Vagina (tissue), 2 donors: ENCODE measurements around the gene PFN4. TPM values are rescaled to one million over a fixed set of nuclear protein-coding genes. Genes with fewer than 3 reads are reported as not detected.
"Not testable (repeated sequence)": the region's sequence is repeated elsewhere in the genome, so short reads cannot be mapped to it uniquely, and the experiment has no call there.

Source experiments
- DNase-seq, 2 donors: peaks; one replicate each; pipeline ENCODE4 v3.0.0-alpha.2; 2017; ENCODE audit errors: extremely low spot score in 2 of 2
- H3K27ac ChIP-seq: fragments of 200-600 bp; sonication (generic); one replicate; pipeline ENCODE4 v1.5.1; 2019
- H3K27me3 ChIP-seq: fragments of 200-600 bp; sonication (generic); one replicate; pipeline ENCODE4 v1.5.1; 2019
- H3K36me3 ChIP-seq, 2 donors: fragments of 200-600 bp; sonication (generic); one replicate each; pipeline ENCODE4 v1.5.1; 2017 to 2019
- H3K4me1 ChIP-seq: fragments of 200-600 bp; sonication (generic); one replicate; pipeline ENCODE4 v1.5.1; 2019
- H3K4me3 ChIP-seq, 2 donors: fragments of 200-600 bp; sonication (generic); 1 replicate in 1 of 2; 2 replicates in 1 of 2; pipeline ENCODE4 v1.5.1; 2016 to 2019
- H3K9me3 ChIP-seq: fragments of 200-600 bp; sonication (generic); one replicate; pipeline ENCODE4 v1.5.1; 2019
- POLR2A ChIP-seq, 2 donors: fragments of 450-650 bp; IDR thresholded peaks; one replicate each; pipeline ENCODE4 v1.6.1; 2017; ENCODE audit warnings: antibody characterized with exemption in 2 of 2, mild to moderate bottlenecking in 2 of 2, moderate library complexity in 2 of 2
- POLR2AphosphoS5 ChIP-seq, 2 donors: sonication (generic); formaldehyde crosslinking; IDR thresholded peaks; one replicate each; pipeline ENCODE4 v1.9.0; 2017; ENCODE audit warnings: antibody characterized with exemption in 2 of 2, mild to moderate bottlenecking in 2 of 2, low read depth in 1 of 2; ENCODE audit not compliant: insufficient read depth in 1 of 2
- intact Hi-C: fragments of 100-400 bp; cut with DNase I; formaldehyde crosslinking; loops from one replicate; pipeline ENCODE4 v1.15.1; 2023
- total RNA-seq: library from RNA; depleted of rRNA; stranded (reverse); fragments of >200 nt; gene quantifications from one replicate; pipeline ENCODE4 v1.2.3, GENCODE V29; 2016
- TF ChIP-seq, protein P1 (sequence below), 3 experiments: fragments of 450-650 bp in 2 of 3; fragments of 200-600 bp in 1 of 3; sonication (generic) in 1 of 3; IDR thresholded peaks; one replicate each; pipeline ENCODE4 v1.5.1; 2017 to 2019; ENCODE audit warnings: antibody characterized with exemption in 3 of 3, mild to moderate bottlenecking in 2 of 3, moderate library complexity in 2 of 3

PFN4 gene
- total RNA-seq, 1 donor from 2014 or later, result not detected

DNA sequence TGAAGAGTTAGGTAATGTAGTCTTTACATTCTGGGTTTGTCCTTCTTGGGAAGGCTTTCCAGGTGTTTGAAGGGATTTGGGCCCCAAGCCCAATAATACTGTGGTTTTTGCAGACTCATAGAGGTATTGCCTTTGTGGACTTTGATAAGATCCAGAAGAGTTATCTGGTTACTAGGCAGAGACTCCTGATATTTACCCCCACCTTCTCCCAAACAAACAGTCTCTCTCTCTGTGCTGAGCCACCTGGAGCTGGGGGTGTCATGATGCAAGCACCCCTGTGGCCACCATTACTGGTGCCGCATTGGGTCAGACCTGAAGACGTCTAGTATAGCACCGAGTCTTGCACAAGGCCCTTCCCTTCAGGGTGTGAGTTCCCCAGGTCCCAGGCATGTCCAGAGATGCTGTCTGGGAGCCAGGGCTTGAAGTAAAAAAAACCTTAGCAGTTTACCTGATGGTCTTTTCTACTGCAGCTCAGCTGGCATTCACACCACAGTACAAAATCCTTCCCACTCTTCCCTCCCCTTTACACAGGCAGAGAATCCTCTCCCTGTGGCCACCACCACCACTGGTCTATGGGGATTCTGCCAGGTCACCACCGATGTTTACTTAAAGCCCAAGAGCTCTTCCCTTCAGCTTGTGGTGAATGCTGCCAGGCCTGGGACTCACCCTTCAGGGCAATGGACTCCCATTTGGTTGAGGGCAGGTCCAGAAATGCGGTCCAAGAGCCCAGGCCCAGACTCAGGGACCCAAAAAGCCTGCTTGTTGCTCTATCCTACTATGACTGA is 29.5 kb upstream of the PFN4 start:
- no peak overlapping the region for H3K4me3 ChIP-seq
- no peaks in the 10 kb centered on the region for H3K4me1 ChIP-seq
- H3K27me3 ChIP-seq, result no peaks in the 10 kb centered on the region
- intact Hi-C loops, result no loop called here
- TF ChIP-seq, protein P1, sequence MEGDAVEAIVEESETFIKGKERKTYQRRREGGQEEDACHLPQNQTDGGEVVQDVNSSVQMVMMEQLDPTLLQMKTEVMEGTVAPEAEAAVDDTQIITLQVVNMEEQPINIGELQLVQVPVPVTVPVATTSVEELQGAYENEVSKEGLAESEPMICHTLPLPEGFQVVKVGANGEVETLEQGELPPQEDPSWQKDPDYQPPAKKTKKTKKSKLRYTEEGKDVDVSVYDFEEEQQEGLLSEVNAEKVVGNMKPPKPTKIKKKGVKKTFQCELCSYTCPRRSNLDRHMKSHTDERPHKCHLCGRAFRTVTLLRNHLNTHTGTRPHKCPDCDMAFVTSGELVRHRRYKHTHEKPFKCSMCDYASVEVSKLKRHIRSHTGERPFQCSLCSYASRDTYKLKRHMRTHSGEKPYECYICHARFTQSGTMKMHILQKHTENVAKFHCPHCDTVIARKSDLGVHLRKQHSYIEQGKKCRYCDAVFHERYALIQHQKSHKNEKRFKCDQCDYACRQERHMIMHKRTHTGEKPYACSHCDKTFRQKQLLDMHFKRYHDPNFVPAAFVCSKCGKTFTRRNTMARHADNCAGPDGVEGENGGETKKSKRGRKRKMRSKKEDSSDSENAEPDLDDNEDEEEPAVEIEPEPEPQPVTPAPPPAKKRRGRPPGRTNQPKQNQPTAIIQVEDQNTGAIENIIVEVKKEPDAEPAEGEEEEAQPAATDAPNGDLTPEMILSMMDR (IDR thresholded peaks at IDR 0.05), result no peak
- TF ChIP-seq POLR2AphosphoS5 (IDR thresholded peaks at IDR 0.05; ENCODE audit: insufficient read depth in 1 of 2, low read depth in 1 of 2) (no peak), POLR2A (IDR thresholded peaks at IDR 0.05) (no peak)
- H3K27ac ChIP-seq, result no peak overlapping the region
- H3K9me3 ChIP-seq, result peaks cover 4% of the 10 kb centered on the region
- no peak for DNase-seq
- no peaks in the 10 kb centered on the region for H3K36me3 ChIP-seq

DNA sequence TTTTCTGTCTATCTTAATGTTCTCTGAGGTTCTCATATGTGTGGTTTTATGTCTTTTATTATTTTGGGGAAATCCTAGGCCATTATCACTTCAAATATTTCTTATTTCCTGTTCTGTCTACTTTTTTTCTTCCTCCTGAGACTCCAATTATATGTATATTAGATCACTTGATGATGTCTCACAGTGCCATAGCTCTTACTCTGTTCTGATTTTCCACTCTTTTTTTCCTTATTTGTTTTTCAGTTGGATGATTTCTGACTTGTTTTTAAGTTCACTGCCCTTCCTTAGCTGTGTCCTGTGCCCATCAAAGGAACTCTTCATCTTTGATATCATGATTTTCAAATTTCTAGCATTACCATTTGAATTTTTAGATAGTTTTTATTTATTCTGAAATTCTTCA is 24.2 kb upstream of the PFN4 start:
- no peak overlapping the region for H3K27ac ChIP-seq
- H3K9me3 ChIP-seq, result peaks cover 4% of the 10 kb centered on the region
- no peak for TF ChIP-seq POLR2AphosphoS5 (IDR thresholded peaks at IDR 0.05; ENCODE audit: insufficient read depth in 1 of 2, low read depth in 1 of 2)
- TF ChIP-seq, protein P1 (IDR thresholded peaks at IDR 0.05), result no peak
- no peak for TF ChIP-seq POLR2A (IDR thresholded peaks at IDR 0.05)
- H3K27me3 ChIP-seq, result no peaks in the 10 kb centered on the region
- H3K36me3 ChIP-seq, result no peaks in the 10 kb centered on the region
- H3K4me3 ChIP-seq, result no peak overlapping the region
- DNase-seq, result no peak
- no peaks in the 10 kb centered on the region for H3K4me1 ChIP-seq
- intact Hi-C loops, result no loop called here

DNA sequence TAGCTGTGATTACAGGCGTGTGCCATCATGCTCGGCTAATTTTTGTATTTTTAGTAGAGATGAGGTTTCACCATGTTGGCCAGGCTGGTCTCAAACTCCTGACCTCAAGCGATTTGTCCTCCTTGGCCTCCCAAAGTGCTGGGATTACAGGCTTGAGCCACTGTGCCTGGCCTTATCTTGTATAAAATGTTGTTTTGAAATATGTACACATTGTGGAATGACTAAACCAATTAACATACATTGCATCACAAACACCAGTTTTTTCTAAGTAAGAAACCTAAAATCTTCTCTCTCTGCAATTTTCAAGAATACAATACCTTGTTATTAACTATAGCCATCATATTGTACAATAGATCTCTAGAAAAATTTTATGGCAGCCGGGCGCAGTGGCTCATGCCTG is 17.2 kb upstream of the PFN4 start:
- H3K4me1 ChIP-seq, H3K4me3 ChIP-seq, H3K27me3 ChIP-seq, H3K36me3 ChIP-seq, H3K27ac ChIP-seq, intact Hi-C loops, H3K9me3 ChIP-seq, DNase-seq: not testable (repeated sequence)

DNA sequence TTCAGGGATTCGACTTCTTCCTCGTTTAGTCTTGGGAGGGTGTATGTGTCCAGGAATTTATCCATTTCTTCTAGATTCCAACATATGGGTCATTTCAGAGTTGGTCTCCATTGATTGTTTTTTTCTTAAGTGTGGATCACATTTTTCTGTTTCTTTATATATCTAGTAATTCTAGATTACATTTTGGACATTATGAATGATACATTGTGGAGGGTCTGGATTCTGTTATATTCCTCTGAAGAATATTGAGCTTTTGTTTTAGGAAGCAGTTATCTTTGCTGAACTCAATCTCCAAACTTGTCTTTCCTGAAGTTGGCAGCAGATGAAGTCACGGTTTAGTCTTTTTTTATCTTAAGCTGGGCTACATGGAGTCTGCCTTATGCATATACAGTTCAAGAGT is 9.4 kb upstream of the PFN4 start:
- intact Hi-C loops, result no loop called here
- Histone ChIP-seq H3K9me3 (no peaks in the 10 kb centered on the region), H3K4me1 (no peaks in the 10 kb centered on the region), H3K36me3 (no peaks in the 10 kb centered on the region), H3K4me3 (no peak overlapping the region), H3K27ac (no peak overlapping the region), H3K27me3 (no peaks in the 10 kb centered on the region)
- TF ChIP-seq POLR2AphosphoS5 (IDR thresholded peaks at IDR 0.05; ENCODE audit: insufficient read depth in 1 of 2, low read depth in 1 of 2) (no peak), POLR2A (IDR thresholded peaks at IDR 0.05) (no peak)
- TF ChIP-seq, protein P1 (IDR thresholded peaks at IDR 0.05), result no peak
- DNase-seq, result no peak

DNA sequence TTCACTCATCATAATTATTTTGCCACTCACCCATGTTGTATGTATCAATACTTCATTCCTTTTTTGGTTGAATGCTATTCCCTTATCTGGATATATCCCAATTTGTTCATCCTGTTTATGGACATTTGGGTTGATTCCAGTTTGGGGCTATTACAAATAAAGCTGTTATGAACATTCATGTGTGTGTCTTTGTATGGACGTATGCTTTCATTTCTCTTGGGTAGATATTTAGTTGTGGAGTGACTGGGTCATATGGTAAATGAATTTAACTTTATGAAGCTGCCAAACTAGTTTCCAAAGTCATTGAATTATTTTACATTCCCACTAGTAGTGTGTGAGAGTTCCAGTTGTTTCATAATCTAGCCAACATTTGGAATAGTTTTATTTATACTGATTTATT is 2.8 kb upstream of the PFN4 start:
- intact Hi-C loops, result no loop called here
- Histone ChIP-seq H3K27ac (no peak overlapping the region), H3K4me3 (no peak overlapping the region)

More for the DNA sequence above, 2.8 kb upstream of the PFN4 start:
- DNase-seq, result no peak
- H3K36me3 ChIP-seq, result no peaks in the 10 kb centered on the region
- H3K4me1 ChIP-seq, result peaks cover 23% of the 10 kb centered on the region
- no peaks in the 10 kb centered on the region for H3K27me3 ChIP-seq
- TF ChIP-seq POLR2A (IDR thresholded peaks at IDR 0.05), result no peak
- no peak for TF ChIP-seq POLR2AphosphoS5 (IDR thresholded peaks at IDR 0.05; ENCODE audit: insufficient read depth in 1 of 2, low read depth in 1 of 2)
- TF ChIP-seq, protein P1 (IDR thresholded peaks at IDR 0.05), result no peak
- no peaks in the 10 kb centered on the region for H3K9me3 ChIP-seq
